ENCODE measurements around the gene SIPA1L3. TPM values are rescaled to one million over a fixed set of nuclear protein-coding genes. Genes with fewer than 3 reads are reported as not detected.

The SIPA1L3 gene
- total and polyA plus RNA-seq, 2 of the 13 experiments (the other 11 are each of a cell fraction or from before 2014, with no cell fraction given): 5.5 to 7.7 TPM

DNA sequence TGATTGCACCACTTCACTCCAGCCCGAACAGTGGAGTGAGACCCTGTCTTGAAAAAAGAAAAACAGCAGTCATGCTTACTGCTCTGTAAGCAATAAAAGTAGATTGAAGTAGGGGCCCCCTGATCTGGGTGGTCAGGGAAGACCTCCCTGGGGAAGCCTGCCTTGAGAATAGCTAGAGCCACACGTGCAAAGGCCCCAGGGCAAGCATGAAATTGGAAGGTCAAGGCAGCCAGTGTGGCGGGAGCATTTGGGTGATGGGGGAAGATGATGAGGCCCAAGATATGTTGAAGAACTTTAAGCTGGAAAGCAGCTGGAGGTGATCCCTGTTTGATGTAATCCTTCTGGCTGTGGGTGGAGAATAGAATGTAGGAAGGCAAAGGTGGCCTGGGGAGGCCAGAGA is 104.4 kb downstream of the SIPA1L3 start:
- Histone ChIP-seq H3K4me1 (ENCODE audit: insufficient read depth, low read length) (peaks cover 9% of the 10 kb centered on the region), H3K27ac (ENCODE audit: extremely low read length, insufficient read depth, low read length) (no peak overlapping the region), H3K27me3 (ENCODE audit: control insufficient read depth in 1 of 2, insufficient read depth in 2 of 2, low read length in 2 of 2) (no peaks in the 10 kb centered on the region), H3K9ac (ENCODE audit: insufficient read depth, low read depth, low read length) (no peak overlapping the region), H3K4me3 (replicated peaks in 1 of 3; ENCODE audit: insufficient read depth in 1 of 3, low read depth in 2 of 3, low read length in 3 of 3) (no peak overlapping the region), H3K79me2 (ENCODE audit: insufficient read depth, low read length) (peaks cover 5% of the 10 kb centered on the region), H4K20me1 (ENCODE audit: insufficient read depth, low read length) (no peaks in the 10 kb centered on the region), H3K4me2 (ENCODE audit: low read depth, low read length) (no peak overlapping the region), H3K9me3 (ENCODE audit: low read length) (no peaks in the 10 kb centered on the region), H3K36me3 (replicated peaks in 1 of 2; ENCODE audit: control insufficient read depth in 1 of 2, insufficient read depth in 2 of 2, low read length in 2 of 2) (no peaks in the 10 kb centered on the region), H2AFZ (ENCODE audit: low read length) (no peak overlapping the region)
- FAIRE-seq: no peak
- DNase-seq (ENCODE audit: low spot score): no peak
- no peak for ATAC-seq
- intact Hi-C loops (cut with micrococcal nuclease; ENCODE audit: unreplicated experiment): no loop called here
- 97% methylated on average over 3 of the region's 3 CpGs for WGBS (ENCODE audit: low lambda C conversion rate)
- ChIA-PET POLR2A (no interaction called here), CTCF (ENCODE audit: low intra/inter-chr PET ratio, low total read pairs) (no interaction called here)
- in situ Hi-C loops (cut with HindIII; ENCODE audit: extremely low pct_ligation_motif_present, low pct_unique_long_range_greater_than_20kb): no loop called here
- TF ChIP-seq ZBTB46 (CRISPR knock-in tag; IDR thresholded peaks at IDR 0.05; ENCODE audit: borderline replicate concordance) (no peak), GABPA (IDR thresholded peaks at IDR 0.05; ENCODE audit: low read depth, low read length) (no peak), GABPA (CRISPR knock-in tag; IDR thresholded peaks at IDR 0.05; ENCODE audit: low read depth) (no peak), CCAR2 (optimal IDR thresholded peaks at IDR 0.05; ENCODE audit: low read depth, low read length) (no peak), ZSCAN12 (CRISPR knock-in tag; IDR thresholded peaks at IDR 0.05) (no peak), SYNCRIP (IDR thresholded peaks at IDR 0.05; ENCODE audit: insufficient read depth, low read depth, low read length) (no peak), UBTF (CRISPR knock-in tag; IDR thresholded peaks at IDR 0.05) (no peak), ZNF10 (CRISPR knock-in tag; IDR thresholded peaks at IDR 0.05; ENCODE audit: borderline replicate concordance, low read depth) (no peak), ZFP91 (CRISPR knock-in tag; IDR thresholded peaks at IDR 0.05; ENCODE audit: borderline replicate concordance) (no peak), PAWR (CRISPR knock-in tag; IDR thresholded peaks at IDR 0.05; ENCODE audit: borderline replicate concordance) (no peak), CEBPZ (IDR thresholded peaks at IDR 0.05; ENCODE audit: low read length) (no peak), GTF3A (CRISPR knock-in tag; conservative IDR thresholded peaks at IDR 0.05) (no peak)
- BruUV-seq (replicated peaks): no TSS peak
